T47D (cell line): ENCODE results near the gene C15orf40.
A peak's percentile ranks its signal among the peaks of the same experiment; 100 is the strongest.
"Not testable (repeated sequence)": the region's sequence is repeated elsewhere in the genome, so short reads cannot be mapped to it uniquely, and the experiment has no call there.

Experiments used
- DNase-seq, 2 experiments: peaks; one replicate each; pipeline versions ENCODE4 v3.0.0 to v3.0.0-alpha.2; 2011 to 2012; ENCODE audit warnings: low read depth in 1 of 2, low spot score in 1 of 2
- JUND ChIP-seq: IDR thresholded peaks from 2 replicates; pipeline ENCODE4 v1.6.1; 2012; ENCODE audit warnings: low read depth
- in situ Hi-C: cut with HindIII; loops from 2 replicates; pipeline ENCODE4 v1.10.0; 2016; ENCODE audit warnings: low sequenced_read_pairs, low pct_unique_long_range_greater_than_20kb

C15orf40 gene

GRCh38 chr15:82942691-82943090 is 68.7 kb downstream of the C15orf40 start:
- in situ Hi-C loops, result no loop called here
- peak; percentile 35 to 90 for DNase-seq
- no peak for TF ChIP-seq JUND

GRCh38 chr15:82939678-82940077 is 71.8 kb downstream of the C15orf40 start:
- in situ Hi-C loops, DNase-seq: not testable (repeated sequence)
